ENCODE data around the gene NLRP1.

The NLRP1 gene

DNA sequence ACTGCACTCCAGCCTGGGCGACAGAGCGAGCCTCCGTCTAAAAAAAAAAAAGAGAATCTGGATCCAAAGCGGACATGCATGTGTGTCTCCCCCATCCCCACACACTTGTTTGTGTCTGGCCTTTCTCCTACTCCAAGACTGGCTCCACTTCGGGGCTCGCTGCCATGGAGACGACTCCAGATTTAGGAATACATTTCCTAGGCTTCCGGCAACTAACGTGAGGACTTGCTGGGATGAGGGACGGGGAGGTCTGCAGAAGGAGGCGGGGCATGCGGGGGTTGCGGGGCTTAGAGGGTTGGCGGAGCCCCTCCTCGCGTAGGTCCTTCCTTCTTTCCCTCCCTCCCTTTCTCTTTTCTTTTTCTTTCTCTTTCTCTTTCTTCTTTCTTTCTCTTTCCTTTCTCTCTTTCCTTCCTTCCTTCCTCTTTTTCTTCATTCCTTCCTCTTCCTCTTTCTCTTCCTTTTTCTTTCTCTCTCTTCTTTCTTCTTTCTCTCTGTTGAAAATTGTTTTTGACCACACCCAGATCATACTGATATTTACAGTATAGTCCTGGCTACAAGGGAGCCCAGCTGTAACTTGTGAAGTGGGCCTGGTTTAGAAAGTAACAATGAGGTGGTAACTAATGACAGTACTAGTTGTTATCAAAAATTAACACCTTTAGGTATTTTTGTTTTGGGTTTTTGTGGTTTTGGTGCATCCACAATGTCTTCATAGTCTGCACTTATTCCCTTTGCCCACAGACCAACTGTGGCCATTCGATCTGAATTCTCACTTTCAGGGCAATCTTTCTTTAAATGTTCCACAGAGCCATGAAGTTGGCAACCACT is 72.7 kb downstream of the NLRP1 start:
- DNase-seq (ENCODE audit: low read depth), result no peak
- no peak overlapping the region for H3K4me3 ChIP-seq (ENCODE audit: low read depth, low read length)
- TF ChIP-seq, protein P1, sequence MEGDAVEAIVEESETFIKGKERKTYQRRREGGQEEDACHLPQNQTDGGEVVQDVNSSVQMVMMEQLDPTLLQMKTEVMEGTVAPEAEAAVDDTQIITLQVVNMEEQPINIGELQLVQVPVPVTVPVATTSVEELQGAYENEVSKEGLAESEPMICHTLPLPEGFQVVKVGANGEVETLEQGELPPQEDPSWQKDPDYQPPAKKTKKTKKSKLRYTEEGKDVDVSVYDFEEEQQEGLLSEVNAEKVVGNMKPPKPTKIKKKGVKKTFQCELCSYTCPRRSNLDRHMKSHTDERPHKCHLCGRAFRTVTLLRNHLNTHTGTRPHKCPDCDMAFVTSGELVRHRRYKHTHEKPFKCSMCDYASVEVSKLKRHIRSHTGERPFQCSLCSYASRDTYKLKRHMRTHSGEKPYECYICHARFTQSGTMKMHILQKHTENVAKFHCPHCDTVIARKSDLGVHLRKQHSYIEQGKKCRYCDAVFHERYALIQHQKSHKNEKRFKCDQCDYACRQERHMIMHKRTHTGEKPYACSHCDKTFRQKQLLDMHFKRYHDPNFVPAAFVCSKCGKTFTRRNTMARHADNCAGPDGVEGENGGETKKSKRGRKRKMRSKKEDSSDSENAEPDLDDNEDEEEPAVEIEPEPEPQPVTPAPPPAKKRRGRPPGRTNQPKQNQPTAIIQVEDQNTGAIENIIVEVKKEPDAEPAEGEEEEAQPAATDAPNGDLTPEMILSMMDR (IDR thresholded peaks at IDR 0.05; ENCODE audit: control insufficient read depth, extremely low read depth, insufficient read depth), result no peak

DNA sequence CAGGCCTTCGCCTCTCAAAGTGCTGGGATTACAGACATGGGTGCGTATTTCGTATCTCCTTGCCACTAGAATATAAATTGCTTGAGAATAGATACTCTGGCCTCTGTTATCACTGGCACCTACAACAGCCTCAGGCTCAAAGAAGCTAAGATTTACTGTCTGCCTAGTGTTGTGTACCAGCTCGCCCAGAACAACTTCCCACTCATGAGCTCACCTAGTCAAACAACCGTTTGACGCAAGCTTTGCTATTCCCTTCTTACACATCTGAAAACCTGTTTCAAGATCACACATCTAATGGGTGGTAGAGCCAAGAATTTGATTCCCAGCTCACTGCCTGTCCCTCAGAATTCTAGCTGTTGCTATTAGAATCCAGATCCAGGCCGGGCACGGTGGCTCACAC is 73.5 kb downstream of the NLRP1 start:
- TF ChIP-seq, protein P1 (IDR thresholded peaks at IDR 0.05; ENCODE audit: control insufficient read depth, extremely low read depth, insufficient read depth), result no peak
- H3K4me3 ChIP-seq (ENCODE audit: low read depth, low read length), result no peak overlapping the region
- no peak for DNase-seq (ENCODE audit: low read depth)

DNA sequence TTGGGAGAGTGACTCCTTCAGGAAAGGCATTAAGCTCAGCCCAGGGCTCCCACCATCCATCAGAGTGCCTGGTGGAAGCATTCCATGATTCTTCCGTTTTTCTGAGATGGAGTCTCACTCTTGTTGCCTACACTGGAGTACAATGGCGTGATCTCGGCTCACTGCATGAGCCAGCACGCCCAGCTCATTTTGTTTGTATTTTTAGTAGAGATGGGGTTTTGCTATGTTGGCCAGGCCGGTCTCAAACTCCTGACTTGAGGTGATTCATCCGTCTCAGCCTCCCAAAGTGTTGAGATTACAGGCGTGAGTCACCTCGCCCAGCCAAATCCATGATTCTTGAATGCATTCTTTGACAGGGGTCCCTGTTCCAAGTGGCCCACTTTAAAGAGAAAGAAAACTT is 74.8 kb downstream of the NLRP1 start:
- H3K4me3 ChIP-seq (ENCODE audit: low read depth, low read length), result no peak overlapping the region
- no peak for DNase-seq (ENCODE audit: low read depth)
- TF ChIP-seq, protein P1 (IDR thresholded peaks at IDR 0.05; ENCODE audit: control insufficient read depth, extremely low read depth, insufficient read depth), result no peak

DNA sequence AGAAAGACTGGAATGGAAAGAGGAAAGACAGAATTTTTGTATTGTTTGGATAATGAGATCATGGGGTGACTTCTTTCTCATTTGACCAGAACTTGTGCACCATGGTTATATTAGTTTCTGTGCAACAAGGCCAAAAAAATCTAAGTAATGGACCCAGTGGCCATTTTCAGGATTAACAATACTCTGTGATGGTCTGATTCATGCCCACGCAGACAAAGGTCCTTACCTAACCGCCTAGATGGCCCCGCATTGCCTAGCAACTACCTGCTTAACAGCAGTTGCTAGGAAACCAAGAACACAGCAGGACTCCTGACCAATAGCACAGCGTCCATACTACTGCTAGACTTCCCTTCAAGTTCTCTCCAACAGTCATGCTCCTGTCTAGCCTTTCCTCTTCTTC is 75.5 kb downstream of the NLRP1 start:
- TF ChIP-seq, protein P1 (IDR thresholded peaks at IDR 0.05; ENCODE audit: control insufficient read depth, extremely low read depth, insufficient read depth), result no peak
- H3K4me3 ChIP-seq (ENCODE audit: low read depth, low read length), result no peak overlapping the region
- no peak for DNase-seq (ENCODE audit: low read depth)

DNA sequence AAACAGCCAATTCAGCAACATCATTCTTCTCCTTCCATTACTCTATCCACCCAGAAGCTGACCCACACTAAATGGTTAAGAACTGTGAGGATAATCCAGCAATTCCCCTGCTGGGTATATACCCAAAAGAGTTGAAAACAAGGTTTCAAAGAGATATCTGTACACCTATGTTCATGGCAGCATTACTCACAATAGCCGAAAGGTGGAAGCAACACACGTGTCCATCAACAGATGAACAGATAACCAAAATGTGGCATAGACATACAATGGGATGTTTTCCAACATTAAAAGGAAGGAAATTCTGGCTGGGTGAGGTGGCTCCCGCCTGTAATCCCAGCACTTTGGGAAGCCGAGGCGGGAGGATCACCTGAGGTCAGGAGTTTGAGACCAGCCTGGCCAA is 78.0 kb downstream of the NLRP1 start:
- TF ChIP-seq, protein P1 (IDR thresholded peaks at IDR 0.05; ENCODE audit: control insufficient read depth, extremely low read depth, insufficient read depth), result peak; percentile 36
- peak; percentile 42 for DNase-seq (ENCODE audit: low read depth)
- H3K4me3 ChIP-seq (ENCODE audit: low read depth, low read length), result no peak overlapping the region

DNA sequence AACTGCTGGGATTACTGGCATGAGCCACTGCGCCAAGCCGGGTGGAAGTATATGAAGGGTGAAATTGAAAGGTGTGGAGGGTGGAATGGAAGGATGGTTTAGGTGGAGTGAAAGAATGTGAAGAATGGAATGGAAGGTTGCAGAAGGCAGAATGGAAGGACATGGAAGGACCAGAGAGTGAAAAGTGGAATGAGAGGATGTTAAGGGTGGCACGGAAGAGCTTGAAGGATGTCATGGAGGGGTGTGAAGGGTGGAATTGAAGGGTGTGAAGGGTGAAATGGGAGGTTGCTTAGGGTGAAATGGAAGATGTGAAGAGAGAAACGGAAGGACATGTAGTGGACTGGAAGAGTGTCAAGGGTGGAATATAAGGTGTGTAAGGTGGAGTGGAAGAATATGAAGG is 81.8 kb downstream of the NLRP1 start:
- TF ChIP-seq, protein P1 (IDR thresholded peaks at IDR 0.05; ENCODE audit: control insufficient read depth, extremely low read depth, insufficient read depth), result no peak
- no peak for DNase-seq (ENCODE audit: low read depth)
- no peak overlapping the region for H3K4me3 ChIP-seq (ENCODE audit: low read depth, low read length)

DNA sequence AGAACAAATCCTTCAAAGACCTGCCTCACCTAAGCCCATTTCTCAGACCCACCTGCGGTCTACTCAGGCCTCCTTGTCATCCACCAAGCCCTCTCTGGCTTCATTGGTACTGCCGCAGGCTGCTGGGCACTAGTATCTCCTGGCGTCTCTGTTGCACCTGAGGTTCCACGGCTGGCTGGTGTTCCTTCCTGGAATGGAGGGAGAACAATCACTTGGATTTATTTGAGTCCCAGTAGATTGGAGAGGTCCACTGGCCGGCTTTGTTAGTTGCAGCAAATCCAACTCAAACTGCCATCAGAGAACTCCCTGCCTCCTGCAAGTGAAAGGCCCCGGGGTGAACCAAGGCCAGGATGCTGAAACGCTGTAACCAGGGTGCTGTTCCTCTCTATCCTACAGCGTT is 82.6 kb downstream of the NLRP1 start:
- no peak overlapping the region for H3K4me3 ChIP-seq (ENCODE audit: low read depth, low read length)
- TF ChIP-seq, protein P1 (IDR thresholded peaks at IDR 0.05; ENCODE audit: control insufficient read depth, extremely low read depth, insufficient read depth), result no peak
- DNase-seq (ENCODE audit: low read depth), result no peak
